Measurements from ENCODE around the gene TAOK3. TPM values are rescaled to one million over a fixed set of nuclear protein-coding genes. Genes with fewer than 3 reads are reported as not detected.

Gene TAOK3
- polyA plus RNA-seq, 3 donors, result 19.7 to 58.3 (median 44.8) TPM

- H3K4me1 ChIP-seq (ENCODE audit: control insufficient read depth in 1 of 2, insufficient read depth in 2 of 2, low read length in 2 of 2), result peaks cover 3 to 5% of the 10 kb centered on the region in 2 donors
- no peaks in the 10 kb centered on the region for H3K27me3 ChIP-seq (ENCODE audit: control insufficient read depth in 2 of 2, insufficient read depth in 2 of 2, low read length in 2 of 2)
- H4K20me1 ChIP-seq (ENCODE audit: insufficient read depth, low read length), result peaks cover 17% of the 10 kb centered on the region
- H3K36me3 ChIP-seq (replicated peaks in 1 of 2; ENCODE audit: control insufficient read depth in 1 of 2, insufficient read depth in 2 of 2, low read length in 2 of 2), result peaks cover 60 to 83% of the 10 kb centered on the region in 2 donors
- Mint-ChIP-seq H3K27me3 (ENCODE audit: low read depth in 3 of 3) (peaks cover 0 to 1% (median 0%) of the 10 kb centered on the region in 3 donors), H3K27ac (peak overlapping the region in 1 of 7 donors; percentile 68), H3K36me3 (peaks cover 52 to 75% of the 10 kb centered on the region in 2 donors), H3K9me3 (peaks cover 0 to 7% (median 4%) of the 10 kb centered on the region in 7 donors), H3K4me1 (peaks cover 5% of the 10 kb centered on the region), H3K4me3 (no peak overlapping the region)
- H3K9me3 ChIP-seq (replicated peaks in 1 of 2; ENCODE audit: control insufficient read depth in 1 of 2, insufficient read depth in 1 of 2, low read length in 2 of 2), result no peaks in the 10 kb centered on the region
- no peak overlapping the region for H3K27ac ChIP-seq (ENCODE audit: low read depth in 1 of 2, low read length in 2 of 2)
- H3K4me3 ChIP-seq (replicated peaks in 1 of 3; ENCODE audit: low read depth in 2 of 3, low read length in 3 of 3), result no peak overlapping the region
- H3K4me2 ChIP-seq (replicated peaks; ENCODE audit: extremely low read depth, low read length, poor library complexity, severe bottlenecking), result no peak overlapping the region
- 94% methylated on average over 4 of the region's 5 CpGs for WGBS (ENCODE audit: insufficient coverage)
- no peak for TF ChIP-seq CTCF (IDR thresholded peaks at IDR 0.05)
- intact Hi-C loops (cut with micrococcal nuclease), result no loop called here
- no peaks in the 10 kb centered on the region for H3K79me2 ChIP-seq (ENCODE audit: insufficient read depth, low read length)
- H3K9ac ChIP-seq (ENCODE audit: insufficient read depth, low read length, poor library complexity, severe bottlenecking), result no peak overlapping the region
- H2AFZ ChIP-seq (ENCODE audit: insufficient read depth, low read depth, low read length, poor library complexity, severe bottlenecking), result no peak overlapping the region
- no peak for DNase-seq
Measured at GRCh38 chr12:118193477-118193876, 179.2 kb downstream of the TAOK3 start.

GRCh38 chr12:118190266-118190665 lies 182.4 kb downstream of the TAOK3 start:
- H3K36me3 ChIP-seq (replicated peaks in 1 of 2; ENCODE audit: control insufficient read depth in 1 of 2, insufficient read depth in 2 of 2, low read length in 2 of 2), result peaks cover 48 to 80% of the 10 kb centered on the region in 2 donors
- H3K4me2 ChIP-seq (replicated peaks; ENCODE audit: extremely low read depth, low read length, poor library complexity, severe bottlenecking), result no peak overlapping the region
- Mint-ChIP-seq H3K4me3 (no peak overlapping the region), H3K27me3 (ENCODE audit: low read depth in 3 of 3) (peaks cover 0 to 1% (median 0%) of the 10 kb centered on the region in 3 donors), H3K27ac (no peak overlapping the region), H3K36me3 (peaks cover 46 to 64% of the 10 kb centered on the region in 2 donors), H3K9me3 (no peaks in the 10 kb centered on the region), H3K4me1 (peaks cover 5% of the 10 kb centered on the region)
- no peaks in the 10 kb centered on the region for H3K9me3 ChIP-seq (replicated peaks in 1 of 2; ENCODE audit: control insufficient read depth in 1 of 2, insufficient read depth in 1 of 2, low read length in 2 of 2)
- TF ChIP-seq CTCF (IDR thresholded peaks at IDR 0.05), result no peak
- H3K4me1 ChIP-seq (ENCODE audit: control insufficient read depth in 1 of 2, insufficient read depth in 2 of 2, low read length in 2 of 2), result peaks cover 3 to 5% of the 10 kb centered on the region in 2 donors
- H4K20me1 ChIP-seq (ENCODE audit: insufficient read depth, low read length), result peaks cover 38% of the 10 kb centered on the region
- no peaks in the 10 kb centered on the region for H3K79me2 ChIP-seq (ENCODE audit: insufficient read depth, low read length)
- intact Hi-C loops (cut with micrococcal nuclease), result no loop called here
- H3K4me3 ChIP-seq (replicated peaks in 1 of 3; ENCODE audit: low read depth in 2 of 3, low read length in 3 of 3), result no peak overlapping the region
- no peak for DNase-seq
- no peak overlapping the region for H2AFZ ChIP-seq (ENCODE audit: insufficient read depth, low read depth, low read length, poor library complexity, severe bottlenecking)
- H3K27ac ChIP-seq (ENCODE audit: low read depth in 1 of 2, low read length in 2 of 2), result no peak overlapping the region
- WGBS (ENCODE audit: insufficient coverage), result 98% methylated on average over 5 of the region's 11 CpGs
- H3K27me3 ChIP-seq (ENCODE audit: control insufficient read depth in 2 of 2, insufficient read depth in 2 of 2, low read length in 2 of 2), result no peaks in the 10 kb centered on the region
- no peak overlapping the region for H3K9ac ChIP-seq (ENCODE audit: insufficient read depth, low read length, poor library complexity, severe bottlenecking)

Measured in CD14-positive monocyte (primary cell).